HEK293T (cell line): Measurements from ENCODE around the gene CPM.
"Not testable (repeated sequence)": the region's sequence is repeated elsewhere in the genome, so short reads cannot be mapped to it uniquely, and the experiment has no call there.

Source experiments
- CTCF ChIA-PET: fragments of 350-600 bp; formaldehyde crosslinking; extraction: SDS; loops from one replicate; lab custom pipeline; 2021; ENCODE audit warnings: antibody characterized with exemption, inconsistent platforms; lab: Yijun Ruan, JAX
- POLR2A ChIA-PET: fragments of 350-600 bp; formaldehyde crosslinking; extraction: SDS; loops from one replicate; lab custom pipeline; 2020; ENCODE audit warnings: antibody characterized with exemption, inconsistent platforms; lab: Yijun Ruan, JAX
- DNase-seq: peaks from one replicate; pipeline ENCODE4 v3.0.0; 2012; ENCODE audit warnings: mixed read lengths; ENCODE audit errors: extremely low spot score
- ARNT ChIP-seq: fragments of 450-650 bp; IDR thresholded peaks from 2 replicates; pipeline ENCODE4 v1.6.1; 2017; ENCODE audit warnings: mild to moderate bottlenecking
- BHLHE40 ChIP-seq: fragments of 450-650 bp; IDR thresholded peaks from 2 replicates; pipeline ENCODE4 v1.6.1; 2016; ENCODE audit warnings: mild to moderate bottlenecking, moderate library complexity, borderline replicate concordance
- CTBP1 ChIP-seq: fragments of 450-650 bp; IDR thresholded peaks from 2 replicates; pipeline ENCODE4 v1.6.1; 2016; ENCODE audit warnings: borderline replicate concordance
- ELF4 ChIP-seq: fragments of 450-650 bp; IDR thresholded peaks from 2 replicates; pipeline ENCODE4 v1.6.1; 2017; ENCODE audit warnings: antibody characterized with exemption
- FOXA1 ChIP-seq: fragments of 450-650 bp; IDR thresholded peaks from 2 replicates; pipeline ENCODE4 v1.6.1; 2016; ENCODE audit warnings: mild to moderate bottlenecking
- FOXK2 ChIP-seq: fragments of 450-650 bp; IDR thresholded peaks from 2 replicates; pipeline ENCODE4 v1.6.1; 2016; ENCODE audit warnings: mild to moderate bottlenecking
- FOXM1 ChIP-seq: fragments of 450-650 bp; IDR thresholded peaks from 2 replicates; pipeline ENCODE4 v1.6.1; 2017; ENCODE audit warnings: mild to moderate bottlenecking, borderline replicate concordance
- HDGF ChIP-seq: fragments of 450-650 bp; IDR thresholded peaks from 2 replicates; pipeline ENCODE4 v1.6.1; 2017; ENCODE audit warnings: antibody characterized with exemption, borderline replicate concordance
- L3MBTL2 ChIP-seq: fragments of 450-650 bp; conservative IDR thresholded peaks from 2 replicates; pipeline ENCODE4 v1.6.1; 2016; ENCODE audit warnings: mild to moderate bottlenecking
- LEF1 ChIP-seq: fragments of 450-650 bp; IDR thresholded peaks from 2 replicates; pipeline ENCODE4 v1.6.1; 2017; ENCODE audit warnings: mild to moderate bottlenecking, borderline replicate concordance
- NFRKB ChIP-seq: fragments of 450-650 bp; IDR thresholded peaks from 2 replicates; pipeline ENCODE4 v1.6.1; 2016; ENCODE audit warnings: mild to moderate bottlenecking, moderate library complexity
- PKNOX1 ChIP-seq: fragments of 450-650 bp; IDR thresholded peaks from 2 replicates; pipeline ENCODE4 v1.6.1; 2016
- SP1 ChIP-seq: fragments of 450-650 bp; IDR thresholded peaks from 2 replicates; pipeline ENCODE4 v1.6.1; 2017
- SUZ12 ChIP-seq: fragments of 450-650 bp; IDR thresholded peaks from 2 replicates; pipeline ENCODE4 v1.6.1; 2016; ENCODE audit warnings: mild to moderate bottlenecking
- TARDBP ChIP-seq: fragments of 450-650 bp; IDR thresholded peaks from 2 replicates; pipeline ENCODE4 v1.6.1; 2016
- ZNF384 ChIP-seq: fragments of 450-650 bp; IDR thresholded peaks from 2 replicates; pipeline ENCODE4 v1.6.1; 2016

CPM gene

GRCh38 chr12:68809190-68810026 lies 123.6 kb downstream of the CPM start:
- DNase-seq = no peak
- ChIA-PET POLR2A (interaction anchor here (0.6 to 3.2 kb wide), 11 partner anchors 8 to 649 kb away, joined by 3 to 44 read pairs (median 4); partner anchors contain the start of gene SLC35E3), CTCF (interaction anchor here (0.6 to 1.0 kb wide), 2 partner anchors 16 to 50 kb away, joined by 3 read pairs; no protein-coding TSS in a partner anchor)
- TF ChIP-seq FOXK2 (no peak), LEF1 (no peak), FOXM1 (no peak), ELF4 (no peak), HDGF (no peak), BHLHE40 (no peak), CTBP1 (no peak), SP1 (no peak), L3MBTL2 (no peak), TARDBP (no peak), FOXA1 (no peak)

- TF ChIP-seq FOXM1 = no peak; the same call in 1 of the 2 replicates
- peak; percentile 16; the same call in 1 of the 2 replicates for TF ChIP-seq CTBP1
- TF ChIP-seq ELF4 = no peak
- TF ChIP-seq BHLHE40 = no peak
- TF ChIP-seq ZNF384 = 0 out of 2 replicates have a peak, but pooled peaks have one; percentile 7
- no peak for TF ChIP-seq FOXA1
- no peak for TF ChIP-seq FOXK2
- TF ChIP-seq ARNT = peak; percentile 29; the same call in 1 of the 2 replicates
- TF ChIP-seq L3MBTL2 = peak; percentile 84
- ChIA-PET POLR2A (interaction anchor here (0.6 to 3.2 kb wide), 18 partner anchors 9 to 648 kb away, joined by 3 to 44 read pairs (median 4); partner anchors contain the start of gene SLC35E3), CTCF (interaction anchor here (0.6 to 1.0 kb wide), 2 partner anchors 16 to 51 kb away, joined by 3 read pairs; no protein-coding TSS in a partner anchor)
- peak; percentile 72 for DNase-seq
Measured at GRCh38 chr12:68808388-68809189, 124.4 kb downstream of the CPM start.

GRCh38 chr12:68807576-68808387 lies 125.2 kb downstream of the CPM start, which contains the start of gene MDM2:
MDM2 (plus strand) TSS chr12:68808177; CDS start chr12:68808478, 301 bp downstream.
- peak; percentile 89 for DNase-seq
- CTCF ChIA-PET = no interaction called here
- POLR2A ChIA-PET = interaction anchor here (0.6 to 3.2 kb wide), 14 partner anchors 8 to 62 kb away, joined by 3 to 44 read pairs (median 3); partner anchors contain the start of gene SLC35E3
- TF ChIP-seq SP1 = no peak
- TF ChIP-seq ZNF384 = no peak
- TF ChIP-seq ELF4 = peak; percentile 16; the same call in 1 of the 2 replicates
- TF ChIP-seq NFRKB = no peak
- no peak for TF ChIP-seq L3MBTL2
- no peak for TF ChIP-seq LEF1
- no peak for TF ChIP-seq ARNT
- peak; percentile 77 for TF ChIP-seq PKNOX1
- no peak for TF ChIP-seq TARDBP
- no peak for TF ChIP-seq FOXM1

- CTCF ChIA-PET, DNase-seq: not testable (repeated sequence)
- POLR2A ChIA-PET = interaction anchor here (0.7 to 3.2 kb wide), 9 partner anchors 8 to 61 kb away, joined by 3 to 44 read pairs (median 4); partner anchors contain the start of gene SLC35E3
Measured at GRCh38 chr12:68807274-68807575, 125.7 kb downstream of the CPM start.

- CTCF ChIA-PET = no interaction called here
- TF ChIP-seq HDGF = no peak
- no peak for TF ChIP-seq ZNF384
- TF ChIP-seq TARDBP = no peak
- TF ChIP-seq CTBP1 = no peak
- no peak for TF ChIP-seq LEF1
- no peak for TF ChIP-seq SP1
- TF ChIP-seq PKNOX1 = no peak
- no peak for TF ChIP-seq FOXA1
- TF ChIP-seq ELF4 = no peak
- no peak for TF ChIP-seq FOXM1
- no peak for TF ChIP-seq NFRKB
- TF ChIP-seq L3MBTL2 = no peak
- no peak for TF ChIP-seq FOXK2
- TF ChIP-seq ARNT = no peak
- no peak for TF ChIP-seq SUZ12
- TF ChIP-seq BHLHE40 = no peak
- POLR2A ChIA-PET = interaction anchor here (1.0 to 3.2 kb wide), 4 partner anchors 14 to 60 kb away, joined by 3 to 44 read pairs (median 4); partner anchors contain the start of gene SLC35E3
- DNase-seq = no peak
Measured at GRCh38 chr12:68806488-68807237, 126.3 kb downstream of the CPM start.
